HFF-Myc (cell line): ENCODE results near the gene PTER.
A peak's percentile ranks its signal among the peaks of the same experiment; 100 is the strongest.

ENCODE experiments used
- DNase-seq: peaks from one replicate; pipeline ENCODE4 v3.0.0-alpha.2; 2011; ENCODE audit warnings: low read depth; ENCODE audit errors: extremely low read depth
- H3K4me3 ChIP-seq: replicated peaks from 2 replicates; pipeline ENCODE4 v1.5.1; 2011; ENCODE audit warnings: low read depth, mild to moderate bottlenecking, control low read depth, low read length
- TF ChIP-seq, protein P1 (sequence below): IDR thresholded peaks from 2 replicates; pipeline ENCODE4 v1.5.1; 2012; ENCODE audit warnings: mild to moderate bottlenecking, low read depth, low read length, control low read depth; ENCODE audit errors: missing control alignments

PTER gene

DNA sequence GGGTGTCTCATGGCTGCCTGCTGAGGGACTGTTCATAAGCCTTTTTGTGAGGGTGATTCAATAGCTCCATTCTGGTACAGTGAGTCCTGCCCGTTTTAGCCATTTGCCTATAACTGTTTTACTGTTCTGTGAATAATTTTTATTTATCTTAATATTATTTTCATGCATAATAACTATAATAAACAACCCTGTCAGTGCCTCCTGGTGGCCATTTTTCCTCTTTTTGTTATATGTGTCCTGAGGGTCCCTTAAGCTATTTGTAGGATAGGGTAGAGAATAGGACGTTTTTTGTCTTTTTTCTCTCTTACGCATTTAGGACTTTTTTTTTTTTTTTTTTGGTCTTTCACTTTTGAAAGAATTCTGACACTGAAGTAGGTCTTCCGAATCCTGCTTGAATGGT, 82.0 kb downstream of the PTER start:
- TF ChIP-seq, protein P1, sequence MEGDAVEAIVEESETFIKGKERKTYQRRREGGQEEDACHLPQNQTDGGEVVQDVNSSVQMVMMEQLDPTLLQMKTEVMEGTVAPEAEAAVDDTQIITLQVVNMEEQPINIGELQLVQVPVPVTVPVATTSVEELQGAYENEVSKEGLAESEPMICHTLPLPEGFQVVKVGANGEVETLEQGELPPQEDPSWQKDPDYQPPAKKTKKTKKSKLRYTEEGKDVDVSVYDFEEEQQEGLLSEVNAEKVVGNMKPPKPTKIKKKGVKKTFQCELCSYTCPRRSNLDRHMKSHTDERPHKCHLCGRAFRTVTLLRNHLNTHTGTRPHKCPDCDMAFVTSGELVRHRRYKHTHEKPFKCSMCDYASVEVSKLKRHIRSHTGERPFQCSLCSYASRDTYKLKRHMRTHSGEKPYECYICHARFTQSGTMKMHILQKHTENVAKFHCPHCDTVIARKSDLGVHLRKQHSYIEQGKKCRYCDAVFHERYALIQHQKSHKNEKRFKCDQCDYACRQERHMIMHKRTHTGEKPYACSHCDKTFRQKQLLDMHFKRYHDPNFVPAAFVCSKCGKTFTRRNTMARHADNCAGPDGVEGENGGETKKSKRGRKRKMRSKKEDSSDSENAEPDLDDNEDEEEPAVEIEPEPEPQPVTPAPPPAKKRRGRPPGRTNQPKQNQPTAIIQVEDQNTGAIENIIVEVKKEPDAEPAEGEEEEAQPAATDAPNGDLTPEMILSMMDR, result peak; percentile 24
- DNase-seq, result no peak
- no peak overlapping the region for H3K4me3 ChIP-seq

DNA sequence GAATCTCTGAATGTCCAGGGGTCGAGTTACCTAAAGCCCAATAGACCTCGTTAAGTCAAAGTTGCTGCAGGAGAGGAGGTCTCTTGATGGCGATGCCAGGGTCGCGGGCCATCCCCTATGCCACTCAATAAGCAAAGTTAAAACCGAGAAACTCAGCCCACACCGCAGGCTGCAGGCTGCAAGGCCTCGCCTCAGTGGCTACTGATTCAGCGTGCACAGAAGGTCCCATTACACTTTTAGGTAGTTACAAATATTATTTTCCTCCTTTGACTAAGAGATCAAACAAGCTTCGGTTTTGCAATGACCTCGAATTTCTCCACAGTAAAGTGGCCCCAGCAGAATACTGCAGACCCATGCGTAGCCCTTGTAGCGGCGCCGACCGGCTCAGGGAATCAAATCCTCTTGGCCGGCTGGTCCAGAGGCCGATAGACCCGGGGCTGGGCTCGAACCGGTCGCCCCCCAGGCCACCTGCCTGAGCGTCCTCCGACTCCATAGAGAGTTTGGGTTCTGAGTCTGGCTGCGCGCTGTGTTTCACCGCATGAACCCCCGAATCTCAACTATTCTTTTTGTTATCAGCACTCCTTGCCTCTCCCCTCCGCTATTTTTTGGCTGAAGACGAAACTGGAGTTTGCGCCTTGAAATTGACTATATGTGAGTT, 82.6 kb downstream of the PTER start:
- no peak for DNase-seq
- no peak overlapping the region for H3K4me3 ChIP-seq
- TF ChIP-seq, protein P1, result no peak

DNA sequence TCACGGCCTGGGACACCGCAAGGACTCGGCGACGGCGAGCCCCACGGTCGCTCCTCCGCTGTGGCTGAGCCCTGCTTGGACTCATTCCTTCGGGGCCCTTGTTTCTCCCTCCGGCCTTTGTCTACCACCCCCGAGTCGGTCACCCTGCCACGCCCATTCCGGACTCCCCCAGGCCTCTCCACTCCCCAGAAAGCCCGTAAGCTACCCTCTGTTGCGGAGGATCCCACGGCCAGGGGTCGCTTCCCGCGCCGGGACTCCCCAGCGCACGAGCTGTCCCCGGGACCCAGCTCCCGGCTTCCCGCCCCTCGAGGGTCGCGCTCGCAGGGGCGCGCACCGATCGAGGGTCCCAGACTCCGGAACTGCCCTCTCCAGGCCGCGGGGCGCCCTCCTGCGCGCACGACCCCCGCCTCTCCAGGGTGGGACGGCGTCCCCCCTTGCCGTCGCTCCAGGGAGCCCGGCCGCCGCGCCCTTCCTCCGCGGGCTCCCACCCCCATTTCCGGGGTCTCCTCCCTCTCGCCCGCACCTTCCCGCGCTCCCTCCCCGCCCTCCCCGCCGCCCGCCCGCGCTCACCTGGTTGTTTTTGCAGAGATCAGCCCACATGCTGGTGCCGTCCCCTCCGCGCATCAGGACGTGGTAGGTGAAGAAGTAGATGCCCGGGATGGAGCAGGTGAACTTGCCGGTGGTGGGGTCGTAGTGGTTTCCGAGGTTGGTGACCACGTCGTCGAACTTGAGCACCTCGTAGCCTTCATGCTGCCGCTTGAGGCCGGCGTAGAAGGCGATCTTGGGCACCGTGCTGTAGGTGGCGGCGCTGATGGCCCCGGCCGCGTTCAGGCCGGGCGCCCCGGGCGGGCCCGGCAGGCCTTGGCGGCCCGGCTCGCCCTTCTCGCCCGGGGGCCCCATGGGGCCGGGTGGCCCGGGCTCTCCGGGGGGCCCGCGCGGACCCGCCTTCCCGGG, 83.4 kb downstream of the PTER start:
- DNase-seq, result no peak
- TF ChIP-seq, protein P1, result no peak
- H3K4me3 ChIP-seq, result peak overlapping the region; percentile 30; the same call in 1 of the 2 replicates

DNA sequence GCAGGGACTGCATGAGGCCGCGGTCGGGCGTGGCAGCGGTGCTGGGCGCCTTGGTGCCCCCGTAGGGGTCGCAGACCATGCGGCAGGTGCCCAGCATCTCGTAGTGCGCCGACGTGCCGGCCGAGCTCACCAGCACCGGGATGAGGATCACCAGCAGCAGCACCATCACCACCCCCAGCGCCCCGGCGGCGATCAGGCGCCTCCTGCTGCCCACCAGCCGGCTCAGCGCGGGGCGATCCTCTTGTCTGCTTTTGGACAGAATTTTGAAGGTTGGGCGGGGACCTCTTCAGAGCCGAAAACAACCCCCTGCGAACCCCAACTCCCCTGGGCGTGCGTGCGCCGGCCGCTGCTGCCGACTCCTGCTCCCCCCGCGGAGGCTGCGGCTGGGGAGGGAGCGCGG, 84.1 kb downstream of the PTER start:
- H3K4me3 ChIP-seq, result peak overlapping the region; percentile 30
- DNase-seq, result no peak
- TF ChIP-seq, protein P1, result peak; percentile 26

DNA sequence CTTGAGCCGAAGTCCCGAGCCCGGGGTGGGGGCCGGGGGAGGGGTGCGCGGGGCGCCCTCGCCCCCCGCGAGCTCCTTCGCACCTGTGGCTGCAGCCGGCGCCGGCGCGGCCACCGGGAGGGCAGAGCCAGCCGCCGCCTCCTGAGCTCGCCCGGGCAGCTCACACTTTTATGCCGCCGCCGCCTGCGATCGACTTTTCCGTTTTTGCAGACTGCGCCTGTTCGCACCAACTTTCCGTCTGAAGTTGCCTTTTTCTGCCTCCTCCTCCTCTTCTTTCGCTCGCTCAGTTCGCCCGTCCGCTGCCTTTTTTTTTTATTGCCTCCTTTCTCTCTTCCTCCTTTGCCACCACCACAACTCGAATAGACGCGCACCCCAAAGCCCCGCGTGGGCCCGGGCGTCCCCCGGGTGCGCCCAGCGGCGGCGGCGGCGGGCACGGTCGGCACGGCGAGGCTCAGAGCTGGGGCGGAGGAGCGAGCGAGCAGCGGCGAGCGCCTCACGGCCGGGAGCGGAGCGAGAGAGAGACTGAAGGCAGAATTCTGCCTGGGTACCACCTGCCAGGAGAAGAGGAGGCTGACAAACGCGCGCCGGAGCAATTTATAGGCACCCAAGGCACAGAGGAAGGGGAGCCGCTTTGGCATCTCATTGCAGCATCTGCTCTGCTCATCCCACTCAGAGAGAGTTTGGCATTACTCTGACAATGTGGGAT, 84.7 kb downstream of the PTER start, which contains the start of gene C1QL3:
C1QL3 (minus strand) TSS at position 569 of the 706 bp plus-strand sequence. CDS start 814 bp downstream, outside the sequence.
- peak within 1 kb of the TSS; percentile 30 for H3K4me3 ChIP-seq
- no peak for DNase-seq
- TF ChIP-seq, protein P1, result no peak

DNA sequence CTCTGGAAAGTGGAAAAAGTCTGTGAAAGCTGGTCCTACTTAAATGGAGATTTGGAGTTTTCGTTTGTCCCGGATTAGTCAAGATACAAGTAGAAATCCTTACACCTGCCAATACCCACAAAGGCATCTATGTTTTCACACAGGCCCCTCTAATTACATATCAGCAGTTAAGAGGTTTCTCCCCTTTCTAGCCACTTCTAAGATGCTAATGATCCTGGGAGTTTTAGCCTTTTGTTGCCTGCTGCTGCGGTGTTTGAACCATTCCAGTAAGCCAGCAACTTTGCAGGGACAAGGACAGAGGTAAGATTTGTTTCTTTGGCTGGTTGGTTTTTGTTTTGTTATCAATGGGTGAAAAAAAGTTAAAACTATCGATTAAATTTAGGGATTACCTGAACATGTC, 90.6 kb downstream of the PTER start:
- no peak for DNase-seq
- TF ChIP-seq, protein P1, result no peak
- no peak overlapping the region for H3K4me3 ChIP-seq
